Measurements from ENCODE around the gene ZPLD1. TPM values are rescaled to one million over a fixed set of nuclear protein-coding genes. Genes with fewer than 3 reads are reported as not detected.

The ZPLD1 gene
- total and polyA plus RNA-seq, 10 of the 15 experiments (the other 5 are each of a cell fraction or from before 2014, with no cell fraction given): not detected

DNA sequence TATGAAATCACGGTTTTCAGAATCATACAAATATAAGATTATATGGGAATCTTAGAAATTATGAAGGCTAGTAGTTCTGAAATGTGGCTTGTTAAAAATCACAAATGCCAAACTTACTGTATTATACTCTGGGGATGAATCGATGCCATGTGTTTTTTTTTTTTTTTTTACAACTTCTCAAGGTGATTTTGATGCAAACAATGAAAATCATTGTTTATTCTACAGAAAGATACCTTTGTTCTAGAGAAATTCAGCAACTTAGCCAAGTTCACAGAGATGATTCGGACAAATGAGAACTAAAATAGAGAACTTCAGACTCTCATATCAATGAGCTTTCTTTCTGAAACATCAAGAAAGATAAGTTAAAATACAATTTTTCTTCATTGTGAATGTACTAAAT is 92.0 kb downstream of the ZPLD1 start:
- Histone ChIP-seq H3K36me3 (ENCODE audit: control insufficient read depth in 2 of 2, insufficient read depth in 2 of 2, low read length in 1 of 2) (no peaks in the 10 kb centered on the region), H3K27ac (ENCODE audit: control insufficient read depth, insufficient read depth) (no peak overlapping the region), H3K4me1 (ENCODE audit: control insufficient read depth, insufficient read depth, low read length) (no peaks in the 10 kb centered on the region), H4K20me1 (ENCODE audit: control insufficient read depth, insufficient read depth) (no peaks in the 10 kb centered on the region), H3K9me3 (replicated peaks; ENCODE audit: control insufficient read depth, insufficient read depth, low read length) (no peaks in the 10 kb centered on the region), H3K4me3 (no peak overlapping the region), H3K9ac (ENCODE audit: control insufficient read depth, insufficient read depth, low read length) (no peak overlapping the region), H3K79me2 (ENCODE audit: control insufficient read depth, insufficient read depth, low read length) (no peaks in the 10 kb centered on the region), H2AFZ (ENCODE audit: control insufficient read depth, low read depth, low read length) (no peak overlapping the region), H3K27me3 (replicated peaks in 1 of 2; ENCODE audit: control insufficient read depth in 2 of 2, insufficient read depth in 2 of 2, low read length in 1 of 2) (no peaks in the 10 kb centered on the region), H3K4me2 (ENCODE audit: control insufficient read depth, insufficient read depth) (no peak overlapping the region)
- TF ChIP-seq NR2C2 (IDR thresholded peaks at IDR 0.05; ENCODE audit: borderline replicate concordance, control insufficient read depth, insufficient read length, low read depth): no peak
- no peak for TF ChIP-seq ZBTB40 (IDR thresholded peaks at IDR 0.05; ENCODE audit: borderline replicate concordance)
- TF ChIP-seq ZZZ3 (IDR thresholded peaks at IDR 0.05; ENCODE audit: control insufficient read depth, insufficient read length, low read depth): no peak
- intact Hi-C loops (cut with micrococcal nuclease; ENCODE audit: unreplicated experiment): no loop called here
- in situ Hi-C loops (cut with MboI): no loop called here
- ChIA-PET RAD21 (ENCODE audit: unreplicated experiment) (interaction anchor here (0.9 to 1.2 kb wide), 2 partner anchors 298 to 301 kb away, joined by 3 to 7 read pairs; no protein-coding TSS in a partner anchor), POLR2A (no interaction called here), SMC1A (ENCODE audit: uncharacterized antibody, unreplicated experiment) (interaction anchor here (1.0 to 7.4 kb wide), 5 partner anchors 10 to 298 kb away, joined by 3 to 44 read pairs (median 3); no protein-coding TSS in a partner anchor), CTCF (interaction anchor here (1.0 to 5.7 kb wide), 3 partner anchors 10 to 302 kb away, joined by 4 to 45 read pairs (median 20); no protein-coding TSS in a partner anchor)
- BruUV-seq (replicated peaks): no TSS peak
- FAIRE-seq (no peak), ATAC-seq (no peak), DNase-seq (ENCODE audit: low read depth, low spot score) (no peak)
- 12% methylated on average over 3 of the region's 3 CpGs for WGBS (ENCODE audit: insufficient coverage, insufficient replicate concordance, low lambda C conversion rate, missing lambda C conversion rate)
